ENCODE measurements around the gene UHRF1. TPM values are rescaled to one million over a fixed set of nuclear protein-coding genes. Genes with fewer than 3 reads are reported as not detected.
"Not testable (repeated sequence)": the region's sequence is repeated elsewhere in the genome, so short reads cannot be mapped to it uniquely, and the experiment has no call there.

Gene UHRF1
- total RNA-seq, 1 experiment from 2014 or later: 230 TPM

- Histone ChIP-seq H3K27me3 (no peaks in the 10 kb centered on the region), H3K27ac (no peak overlapping the region), H3K36me3 (peaks cover 93% of the 10 kb centered on the region), H3K4me1 (no peaks in the 10 kb centered on the region), H3K4me3 (no peak overlapping the region), H3K9me3 (replicated peaks) (no peaks in the 10 kb centered on the region)
- no peak for DNase-seq
These were observed 30.2 kb downstream of the UHRF1 start for GRCh38 chr19:4939466-4939865.

- H3K36me3 ChIP-seq: peaks cover 90% of the 10 kb centered on the region
- not testable (repeated sequence) for H3K4me3 ChIP-seq; H3K27ac ChIP-seq; H3K27me3 ChIP-seq; H3K9me3 ChIP-seq (replicated peaks); H3K4me1 ChIP-seq; DNase-seq
These were observed 32.4 kb downstream of the UHRF1 start for GRCh38 chr19:4941638-4942169.

GRCh38 chr19:4950650-4951049 lies 41.3 kb downstream of the UHRF1 start:
- H3K27me3 ChIP-seq: not testable (repeated sequence)

GRCh38 chr19:4951656-4952055 lies 42.4 kb downstream of the UHRF1 start:
- Histone ChIP-seq H3K36me3 (peaks cover 93% of the 10 kb centered on the region), H3K27ac (no peak overlapping the region), H3K9me3 (replicated peaks) (no peaks in the 10 kb centered on the region), H3K4me1 (no peaks in the 10 kb centered on the region), H3K4me3 (no peak overlapping the region), H3K27me3 (no peaks in the 10 kb centered on the region)
- DNase-seq: no peak

More at GRCh38 chr19:4950650-4951049, 41.3 kb downstream of the UHRF1 start:
- peaks cover 93% of the 10 kb centered on the region for H3K36me3 ChIP-seq
- DNase-seq; H3K9me3 ChIP-seq (replicated peaks); H3K27ac ChIP-seq; H3K4me1 ChIP-seq; H3K4me3 ChIP-seq: not testable (repeated sequence)

GRCh38 chr19:4952945-4953344 lies 43.6 kb downstream of the UHRF1 start:
- Histone ChIP-seq H3K27ac (no peak overlapping the region), H3K27me3 (no peaks in the 10 kb centered on the region), H3K4me3 (no peak overlapping the region), H3K9me3 (replicated peaks) (no peaks in the 10 kb centered on the region), H3K4me1 (no peaks in the 10 kb centered on the region), H3K36me3 (peaks cover 91% of the 10 kb centered on the region)
- no peak for DNase-seq

GRCh38 chr19:4954320-4955149 lies 45.2 kb downstream of the UHRF1 start:
- H3K27ac ChIP-seq; H3K9me3 ChIP-seq (replicated peaks); H3K4me3 ChIP-seq; DNase-seq; H3K4me1 ChIP-seq; H3K27me3 ChIP-seq: not testable (repeated sequence)
- H3K36me3 ChIP-seq: peaks cover 93% of the 10 kb centered on the region

GRCh38 chr19:4955274-4955673 lies 46.0 kb downstream of the UHRF1 start:
- Histone ChIP-seq H3K27me3 (no peaks in the 10 kb centered on the region), H3K9me3 (replicated peaks) (no peaks in the 10 kb centered on the region), H3K4me1 (no peaks in the 10 kb centered on the region), H3K36me3 (peaks cover 94% of the 10 kb centered on the region), H3K27ac (no peak overlapping the region), H3K4me3 (no peak overlapping the region)
- DNase-seq: no peak

GRCh38 chr19:4957981-4958380 lies 48.7 kb downstream of the UHRF1 start:
- Histone ChIP-seq H3K4me1 (no peaks in the 10 kb centered on the region), H3K36me3 (peaks cover 84% of the 10 kb centered on the region), H3K9me3 (replicated peaks) (no peaks in the 10 kb centered on the region), H3K27ac (no peak overlapping the region), H3K27me3 (no peaks in the 10 kb centered on the region), H3K4me3 (no peak overlapping the region)
- DNase-seq: no peak

GRCh38 chr19:4962085-4962619 lies 52.9 kb downstream of the UHRF1 start:
- Histone ChIP-seq H3K36me3 (peaks cover 67% of the 10 kb centered on the region), H3K27ac (no peak overlapping the region), H3K9me3 (replicated peaks) (no peaks in the 10 kb centered on the region), H3K27me3 (no peaks in the 10 kb centered on the region), H3K4me3 (no peak overlapping the region), H3K4me1 (no peaks in the 10 kb centered on the region)
- DNase-seq: no peak

GRCh38 chr19:4965061-4965460 lies 55.8 kb downstream of the UHRF1 start:
- DNase-seq: no peak
- no peak overlapping the region for H3K4me3 ChIP-seq
- H3K36me3 ChIP-seq: peaks cover 38% of the 10 kb centered on the region
- no peak overlapping the region for H3K27ac ChIP-seq
- no peaks in the 10 kb centered on the region for H3K9me3 ChIP-seq (replicated peaks)
- peaks cover 5% of the 10 kb centered on the region; the same call in 1 of the 2 replicates for H3K4me1 ChIP-seq
- H3K27me3 ChIP-seq: no peaks in the 10 kb centered on the region

- H3K4me3 ChIP-seq: no peak overlapping the region
- DNase-seq: no peak
- no peaks in the 10 kb centered on the region for H3K27me3 ChIP-seq
- peaks cover 33% of the 10 kb centered on the region for H3K36me3 ChIP-seq
- peaks cover 5% of the 10 kb centered on the region; the same call in 1 of the 2 replicates for H3K4me1 ChIP-seq
- H3K27ac ChIP-seq: no peak overlapping the region
- H3K9me3 ChIP-seq (replicated peaks): no peaks in the 10 kb centered on the region
These were observed 57.3 kb downstream of the UHRF1 start for GRCh38 chr19:4966591-4966990.

GRCh38 chr19:4967738-4968461 lies 58.6 kb downstream of the UHRF1 start:
- no peaks in the 10 kb centered on the region for H3K9me3 ChIP-seq (replicated peaks)
- H3K36me3 ChIP-seq: peaks cover 22% of the 10 kb centered on the region
- no peak overlapping the region for H3K27ac ChIP-seq
- peak in 1 of 2 experiments; percentile 49 for DNase-seq
- H3K4me1 ChIP-seq: peaks cover 5% of the 10 kb centered on the region; the same call in 1 of the 2 replicates
- H3K4me3 ChIP-seq: peak overlapping the region; percentile 17
- H3K27me3 ChIP-seq: no peaks in the 10 kb centered on the region

- H3K4me1 ChIP-seq: peaks cover 5% of the 10 kb centered on the region; the same call in 1 of the 2 replicates
- no peak within 1 kb of the TSS for H3K27ac ChIP-seq
- H3K9me3 ChIP-seq (replicated peaks): no peaks in the 10 kb centered on the region
- H3K4me3 ChIP-seq: peak within 1 kb of the TSS; percentile 66
- H3K36me3 ChIP-seq: peaks cover 18% of the 10 kb centered on the region
- peak; percentile 98 to 99 for DNase-seq
- H3K27me3 ChIP-seq: no peaks in the 10 kb centered on the region
These were observed 59.4 kb downstream of the UHRF1 start, which contains the start of gene KDM4B for GRCh38 chr19:4968462-4969291. KDM4B (plus strand) TSS chr19:4969113; CDS start chr19:5032891, 63,778 bp downstream.

GRCh38 chr19:4969292-4969771 lies 60.0 kb downstream of the UHRF1 start:
- H3K27me3 ChIP-seq: no peaks in the 10 kb centered on the region
- H3K27ac ChIP-seq: no peak overlapping the region
- DNase-seq: no peak

More at GRCh38 chr19:4969292-4969771, 60.0 kb downstream of the UHRF1 start:
- no peaks in the 10 kb centered on the region for H3K9me3 ChIP-seq (replicated peaks)
- H3K4me1 ChIP-seq: peaks cover 5% of the 10 kb centered on the region; the same call in 1 of the 2 replicates
- H3K36me3 ChIP-seq: peaks cover 12% of the 10 kb centered on the region
- H3K4me3 ChIP-seq: peak overlapping the region; percentile 66

Measured in SJCRH30 (cell line).